AG09309 (cell line): Measurements from ENCODE around the gene PEX7.
"Not testable (repeated sequence)": the region's sequence is repeated elsewhere in the genome, so short reads cannot be mapped to it uniquely, and the experiment has no call there.

ENCODE experiments used
- DNase-seq: peaks from one replicate; pipeline ENCODE4 v3.0.0-alpha.2; 2010; ENCODE audit warnings: low read depth
- H3K4me3 ChIP-seq: 2 replicates; pipeline ENCODE4 v1.5.1; 2011; ENCODE audit warnings: mild to moderate bottlenecking, low read depth, low read length, moderate library complexity; ENCODE audit not compliant: control insufficient read depth
- TF ChIP-seq, protein P1 (sequence below): IDR thresholded peaks from 2 replicates; pipeline ENCODE4 v1.5.1; 2011; ENCODE audit warnings: mild to moderate bottlenecking, low read depth, low read length, inconsistent platforms; ENCODE audit not compliant: insufficient read depth, control insufficient read depth; ENCODE audit errors: missing control alignments

The PEX7 gene

DNA sequence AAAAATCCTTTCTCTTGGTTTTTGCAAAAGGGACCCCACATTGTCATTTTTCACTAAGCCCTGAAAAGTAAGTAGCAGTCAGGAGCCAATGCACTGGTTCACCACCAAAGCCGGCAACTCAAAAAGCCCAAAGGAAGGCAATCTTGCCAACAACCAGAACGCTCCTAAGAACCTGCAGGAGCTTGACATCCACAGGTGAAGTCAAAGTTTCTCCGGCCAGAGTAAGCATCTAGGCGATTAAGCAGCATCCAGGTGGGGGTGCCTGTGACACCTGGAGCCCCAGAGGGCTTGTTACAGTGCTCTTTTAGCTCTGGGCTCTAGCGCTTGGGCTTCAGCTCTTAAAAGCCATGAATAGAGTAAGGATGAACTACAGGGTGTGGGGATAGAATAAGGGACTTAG lies 135.8 kb downstream of the PEX7 start:
- DNase-seq, result no peak
- TF ChIP-seq, protein P1, sequence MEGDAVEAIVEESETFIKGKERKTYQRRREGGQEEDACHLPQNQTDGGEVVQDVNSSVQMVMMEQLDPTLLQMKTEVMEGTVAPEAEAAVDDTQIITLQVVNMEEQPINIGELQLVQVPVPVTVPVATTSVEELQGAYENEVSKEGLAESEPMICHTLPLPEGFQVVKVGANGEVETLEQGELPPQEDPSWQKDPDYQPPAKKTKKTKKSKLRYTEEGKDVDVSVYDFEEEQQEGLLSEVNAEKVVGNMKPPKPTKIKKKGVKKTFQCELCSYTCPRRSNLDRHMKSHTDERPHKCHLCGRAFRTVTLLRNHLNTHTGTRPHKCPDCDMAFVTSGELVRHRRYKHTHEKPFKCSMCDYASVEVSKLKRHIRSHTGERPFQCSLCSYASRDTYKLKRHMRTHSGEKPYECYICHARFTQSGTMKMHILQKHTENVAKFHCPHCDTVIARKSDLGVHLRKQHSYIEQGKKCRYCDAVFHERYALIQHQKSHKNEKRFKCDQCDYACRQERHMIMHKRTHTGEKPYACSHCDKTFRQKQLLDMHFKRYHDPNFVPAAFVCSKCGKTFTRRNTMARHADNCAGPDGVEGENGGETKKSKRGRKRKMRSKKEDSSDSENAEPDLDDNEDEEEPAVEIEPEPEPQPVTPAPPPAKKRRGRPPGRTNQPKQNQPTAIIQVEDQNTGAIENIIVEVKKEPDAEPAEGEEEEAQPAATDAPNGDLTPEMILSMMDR, result no peak
- H3K4me3 ChIP-seq, result no peak overlapping the region

DNA sequence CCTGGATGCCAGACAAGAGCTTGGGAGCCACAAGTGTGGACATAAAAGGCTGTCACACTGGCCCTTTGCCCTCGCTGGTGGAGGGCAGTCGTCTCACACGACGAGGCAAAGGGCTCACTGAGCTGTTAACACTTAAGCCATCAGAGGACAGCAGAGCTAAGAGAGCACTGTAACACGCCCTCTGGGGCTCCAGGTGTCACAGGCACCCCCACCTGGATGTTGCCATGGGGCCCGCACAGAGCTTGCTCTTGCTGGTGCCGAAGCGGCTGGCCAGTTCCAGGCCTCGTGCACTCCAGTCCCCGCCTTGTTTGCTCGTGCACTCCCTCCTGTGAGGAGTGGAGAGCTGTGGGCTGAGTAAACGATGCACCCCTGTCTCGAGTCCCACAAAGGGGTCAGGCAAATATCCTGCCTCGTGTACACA lies 137.1 kb downstream of the PEX7 start:
- no peak overlapping the region for H3K4me3 ChIP-seq
- no peak for DNase-seq
- TF ChIP-seq, protein P1, result no peak

DNA sequence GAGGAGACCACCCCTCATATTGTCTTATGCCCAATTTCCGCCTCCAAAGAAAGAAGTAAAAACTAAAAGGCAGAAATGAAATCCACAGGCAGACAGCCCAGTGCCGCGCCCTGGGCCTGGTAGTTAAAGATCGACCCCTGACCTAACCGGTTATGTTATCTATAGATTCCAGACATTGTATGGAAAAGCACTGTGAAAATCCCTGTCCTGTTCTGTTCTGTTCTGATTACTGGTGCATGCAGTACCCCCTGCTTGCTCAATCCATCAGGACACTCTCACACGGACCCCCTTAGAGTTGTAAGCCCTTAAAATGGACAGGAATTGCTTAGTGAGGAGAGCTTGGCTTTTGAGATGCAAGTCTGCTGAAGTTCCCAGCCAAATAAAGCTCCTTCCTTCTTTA lies 137.5 kb downstream of the PEX7 start:
- DNase-seq, H3K4me3 ChIP-seq: not testable (repeated sequence)

DNA sequence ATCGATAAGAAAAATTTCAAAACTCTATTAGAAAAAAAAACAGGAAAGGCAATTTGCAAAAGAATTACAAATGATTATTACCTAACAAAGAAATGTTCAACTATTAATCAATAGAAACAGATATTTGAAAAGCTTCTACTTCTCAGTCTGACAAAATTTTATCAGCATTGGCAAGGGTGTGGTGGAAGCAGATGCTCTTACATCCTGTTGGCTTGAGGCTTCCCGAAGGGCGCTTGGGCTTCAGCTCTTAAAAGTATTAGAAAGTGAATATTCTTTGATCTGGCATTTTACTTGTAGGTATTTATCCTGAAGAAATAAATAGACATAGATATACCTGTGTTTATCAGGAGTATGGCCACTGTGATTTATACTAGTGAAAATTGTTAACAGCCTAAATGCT lies 138.4 kb downstream of the PEX7 start:
- H3K4me3 ChIP-seq, result no peak overlapping the region
- no peak for DNase-seq
- TF ChIP-seq, protein P1, result no peak

DNA sequence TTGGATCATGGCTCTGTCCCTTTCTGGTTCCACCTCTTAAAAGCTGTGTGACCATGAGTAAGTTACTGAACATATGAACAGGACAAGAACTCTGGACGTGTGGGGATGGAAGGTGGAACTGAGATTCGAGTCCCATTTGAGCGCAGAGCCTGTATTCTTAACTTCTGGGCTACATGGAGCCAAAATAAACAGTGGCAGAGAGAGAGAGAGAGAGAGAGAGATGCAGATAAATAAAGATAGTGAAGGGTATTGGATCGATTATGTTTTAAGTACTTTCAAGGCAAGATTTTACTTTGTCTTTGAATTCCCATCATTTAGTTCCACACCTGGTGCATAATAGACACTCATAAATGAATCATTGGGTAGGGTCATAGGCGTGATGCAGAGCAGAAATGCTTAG lies 139.5 kb downstream of the PEX7 start:
- TF ChIP-seq, protein P1, result no peak
- H3K4me3 ChIP-seq, result no peak overlapping the region
- DNase-seq, result no peak

DNA sequence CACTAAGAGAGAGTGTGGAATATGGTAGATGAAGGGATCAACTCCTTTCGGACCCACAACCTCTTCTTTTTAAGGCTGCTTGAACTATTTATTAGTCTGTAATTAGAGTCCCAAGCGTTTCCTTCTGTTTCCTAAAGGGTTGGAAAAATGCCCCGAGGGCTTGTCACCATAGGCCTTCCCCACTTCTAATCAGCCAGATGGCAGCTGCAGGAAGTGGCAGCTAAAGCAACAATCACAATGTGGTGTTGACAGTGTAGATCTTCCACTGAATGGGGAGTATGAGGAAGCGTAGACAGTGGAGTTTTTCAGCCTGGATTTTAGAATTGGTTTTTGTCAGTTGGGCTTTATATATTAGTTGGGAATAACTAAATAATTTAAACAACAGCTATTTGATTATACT lies 140.3 kb downstream of the PEX7 start:
- TF ChIP-seq, protein P1, result no peak
- DNase-seq, result no peak

DNA sequence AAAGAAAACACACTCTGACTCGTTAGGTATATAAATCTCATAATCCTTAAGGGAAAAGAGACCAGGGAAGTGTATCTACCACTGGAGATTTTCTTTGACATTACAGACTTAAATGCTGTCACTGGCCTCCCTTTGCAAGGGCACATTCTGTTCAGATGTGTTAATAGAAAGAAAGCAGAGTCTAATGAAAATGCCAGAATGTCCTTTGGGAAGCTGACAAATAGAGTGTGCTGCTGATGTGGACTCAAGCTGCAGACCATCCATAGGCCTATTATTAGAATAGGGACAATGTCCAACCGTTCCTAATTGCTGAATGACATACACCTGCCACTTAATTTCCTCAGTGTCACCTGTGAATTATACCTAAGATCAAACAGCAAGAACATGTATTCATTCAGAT lies 140.9 kb downstream of the PEX7 start:
- TF ChIP-seq, protein P1, result no peak
- no peak overlapping the region for H3K4me3 ChIP-seq
- no peak for DNase-seq

More for the DNA sequence above, 140.3 kb downstream of the PEX7 start:
- H3K4me3 ChIP-seq, result no peak overlapping the region
